Neural progenitor cell (in vitro differentiated cells): ENCODE data around the gene APOL3. TPM values are rescaled to one million over a fixed set of nuclear protein-coding genes. Genes with fewer than 3 reads are reported as not detected.
"Not testable (repeated sequence)": the region's sequence is repeated elsewhere in the genome, so short reads cannot be mapped to it uniquely, and the experiment has no call there.

Experiments
- DNase-seq: peaks from one replicate; pipeline ENCODE4 v3.0.0-alpha.2; 2016; ENCODE audit warnings: low spot score
- H2AFZ ChIP-seq: fragments of 200-600 bp; sonication (generic); replicated peaks from 2 replicates; pipeline ENCODE4 v1.6.1; 2016; ENCODE audit warnings: antibody characterized with exemption
- H3F3A ChIP-seq: fragments of 200-600 bp; sonication (generic); 2 replicates; pipeline ENCODE4 v1.6.1; 2016; ENCODE audit warnings: antibody characterized with exemption, low read depth
- H3K27ac ChIP-seq: fragments of 200-600 bp; sonication (generic); 2 replicates; pipeline ENCODE4 v1.5.1; 2016; ENCODE audit warnings: mild to moderate bottlenecking
- H3K27me3 ChIP-seq: fragments of 200-600 bp; sonication (generic); 2 replicates; pipeline ENCODE4 v1.6.1; 2016; ENCODE audit warnings: mild to moderate bottlenecking, moderate library complexity
- H3K36me3 ChIP-seq: fragments of 200-600 bp; sonication (generic); 2 replicates; pipeline ENCODE4 v1.5.1; 2016
- H3K4me1 ChIP-seq: fragments of 200-600 bp; sonication (generic); 2 replicates; pipeline ENCODE4 v1.6.1; 2016; ENCODE audit warnings: mixed run types
- H3K4me2 ChIP-seq: fragments of 200-600 bp; sonication (generic); 2 replicates; pipeline ENCODE4 v1.6.1; 2016
- H3K4me3 ChIP-seq: fragments of 200-600 bp; sonication (generic); 2 replicates; pipeline ENCODE4 v1.5.1; 2016
- H3K79me2 ChIP-seq: fragments of 200-600 bp; sonication (generic); 2 replicates; pipeline ENCODE4 v1.6.1; 2016; ENCODE audit warnings: low read depth
- H3K9ac ChIP-seq: fragments of 200-600 bp; sonication (generic); 2 replicates; pipeline ENCODE4 v1.6.1; 2016
- H3K9me3 ChIP-seq: fragments of 200-600 bp; sonication (generic); 2 replicates; pipeline ENCODE4 v1.5.1; 2016; ENCODE audit warnings: low read depth
- H4K20me1 ChIP-seq: fragments of 200-600 bp; sonication (generic); 2 replicates; pipeline ENCODE4 v1.6.1; 2016; ENCODE audit warnings: low read depth
- H3K27ac Mint-ChIP-seq: 3 replicates; pipeline ENCODE4 v1.8.0; 2021; ENCODE audit warnings: mixed read lengths
- H3K27me3 Mint-ChIP-seq: 2 replicates; pipeline ENCODE4 v1.8.0; 2022; ENCODE audit warnings: low read depth, mild to moderate bottlenecking, inconsistent platforms, moderate library complexity, mixed read lengths; ENCODE audit not compliant: insufficient read depth
- H3K36me3 Mint-ChIP-seq: 3 replicates; pipeline ENCODE4 v1.8.0; 2021; ENCODE audit warnings: mixed read lengths
- H3K4me1 Mint-ChIP-seq: 3 replicates; pipeline ENCODE4 v1.8.0; 2021; ENCODE audit warnings: mixed read lengths
- H3K4me3 Mint-ChIP-seq: 3 replicates; pipeline ENCODE4 v1.8.0; 2021; ENCODE audit warnings: mild to moderate bottlenecking, moderate library complexity, mixed read lengths
- H3K9me3 Mint-ChIP-seq: 3 replicates; pipeline ENCODE4 v1.8.0; 2020; ENCODE audit warnings: mixed read lengths
- EZH2 ChIP-seq: fragments of 200-600 bp; sonication (generic); IDR thresholded peaks from 2 replicates; pipeline ENCODE4 v1.6.1; 2017; ENCODE audit warnings: antibody characterized with exemption, mild to moderate bottlenecking, moderate library complexity
- EZH2phosphoT487 ChIP-seq: fragments of 200-600 bp; sonication (generic); IDR thresholded peaks from 2 replicates; pipeline ENCODE4 v1.6.1; 2017; ENCODE audit warnings: antibody characterized with exemption
- total RNA-seq: library from RNA; depleted of rRNA; stranded (reverse); fragments of >200 nt; gene quantifications from 2 replicates; pipeline ENCODE4 v1.2.3, GENCODE V29; 2015; ENCODE audit warnings: low replicate concordance
- TF ChIP-seq, protein P1 (sequence below): fragments of 200-600 bp; sonication (generic); IDR thresholded peaks from 2 replicates; pipeline ENCODE4 v1.5.1; 2017; ENCODE audit warnings: antibody characterized with exemption, mild to moderate bottlenecking

Gene APOL3
- total RNA-seq, 1 donor from 2014 or later = not detected

DNA sequence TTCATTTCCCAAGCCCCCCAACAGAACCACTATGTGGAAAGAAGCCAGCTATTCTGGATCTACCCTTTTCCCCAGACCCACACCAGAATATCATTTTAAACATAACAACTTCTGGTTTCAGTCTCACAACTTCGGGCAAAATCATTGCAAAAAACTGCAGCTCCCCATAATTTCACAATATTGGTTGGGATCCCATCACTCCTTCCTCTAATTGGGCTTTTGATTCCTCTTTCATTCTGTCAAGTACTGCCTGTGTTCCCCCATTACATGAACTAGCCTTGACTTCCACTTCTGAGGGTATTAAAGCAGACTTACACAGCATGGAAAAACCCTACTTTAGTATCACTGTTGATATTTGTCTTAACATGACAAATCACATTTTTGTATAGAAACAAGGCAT is 4.1 kb upstream of the APOL3 start:
- no peak for DNase-seq
- no peaks in the 10 kb centered on the region for H3K36me3 ChIP-seq
- peaks cover 4% of the 10 kb centered on the region for H3K9me3 Mint-ChIP-seq
- H3K79me2 ChIP-seq = no peaks in the 10 kb centered on the region
- no peak overlapping the region for H3K9ac ChIP-seq
- H3K4me1 ChIP-seq = no peaks in the 10 kb centered on the region
- no peaks in the 10 kb centered on the region for H3K36me3 Mint-ChIP-seq
- no peaks in the 10 kb centered on the region for H4K20me1 ChIP-seq
- peaks cover 6% of the 10 kb centered on the region for H3K27me3 Mint-ChIP-seq
- no peaks in the 10 kb centered on the region for H3K27me3 ChIP-seq
- TF ChIP-seq EZH2phosphoT487 = no peak
- TF ChIP-seq EZH2 = no peak
- TF ChIP-seq, protein P1, sequence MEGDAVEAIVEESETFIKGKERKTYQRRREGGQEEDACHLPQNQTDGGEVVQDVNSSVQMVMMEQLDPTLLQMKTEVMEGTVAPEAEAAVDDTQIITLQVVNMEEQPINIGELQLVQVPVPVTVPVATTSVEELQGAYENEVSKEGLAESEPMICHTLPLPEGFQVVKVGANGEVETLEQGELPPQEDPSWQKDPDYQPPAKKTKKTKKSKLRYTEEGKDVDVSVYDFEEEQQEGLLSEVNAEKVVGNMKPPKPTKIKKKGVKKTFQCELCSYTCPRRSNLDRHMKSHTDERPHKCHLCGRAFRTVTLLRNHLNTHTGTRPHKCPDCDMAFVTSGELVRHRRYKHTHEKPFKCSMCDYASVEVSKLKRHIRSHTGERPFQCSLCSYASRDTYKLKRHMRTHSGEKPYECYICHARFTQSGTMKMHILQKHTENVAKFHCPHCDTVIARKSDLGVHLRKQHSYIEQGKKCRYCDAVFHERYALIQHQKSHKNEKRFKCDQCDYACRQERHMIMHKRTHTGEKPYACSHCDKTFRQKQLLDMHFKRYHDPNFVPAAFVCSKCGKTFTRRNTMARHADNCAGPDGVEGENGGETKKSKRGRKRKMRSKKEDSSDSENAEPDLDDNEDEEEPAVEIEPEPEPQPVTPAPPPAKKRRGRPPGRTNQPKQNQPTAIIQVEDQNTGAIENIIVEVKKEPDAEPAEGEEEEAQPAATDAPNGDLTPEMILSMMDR = no peak
- no peak overlapping the region for H3K27ac ChIP-seq
- H3K27ac Mint-ChIP-seq = no peak overlapping the region
- H2AFZ ChIP-seq = no peak overlapping the region
- H3F3A ChIP-seq = no peaks in the 10 kb centered on the region
- no peaks in the 10 kb centered on the region for H3K9me3 ChIP-seq
- H3K4me3 ChIP-seq = no peak overlapping the region
- peaks cover 11% of the 10 kb centered on the region for H3K4me1 Mint-ChIP-seq
- no peak overlapping the region for H3K4me2 ChIP-seq
- no peak overlapping the region for H3K4me3 Mint-ChIP-seq

DNA sequence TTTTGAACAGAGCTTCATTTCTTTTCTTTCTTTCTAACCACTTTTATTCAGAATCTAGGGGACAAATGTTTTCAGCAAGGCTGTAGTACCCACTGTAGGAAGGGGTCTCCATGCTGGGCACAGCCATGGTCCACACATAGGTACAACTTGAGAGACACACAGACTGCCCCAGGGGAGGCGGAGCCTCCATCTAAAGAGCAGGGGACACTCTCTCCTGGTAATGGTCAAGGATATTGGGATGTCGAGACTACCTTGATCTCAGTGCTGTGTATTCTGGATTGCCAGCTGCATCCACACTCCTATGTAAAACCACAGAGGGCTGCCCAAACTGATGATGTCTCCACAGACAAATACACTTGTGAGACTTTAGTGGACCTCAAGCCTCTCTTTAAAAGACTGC is 2.9 kb upstream of the APOL3 start:
- Histone ChIP-seq H4K20me1 (no peaks in the 10 kb centered on the region), H3K79me2 (no peaks in the 10 kb centered on the region), H3K4me1 (no peaks in the 10 kb centered on the region), H3K36me3 (no peaks in the 10 kb centered on the region), H2AFZ (no peak overlapping the region), H3K9me3 (no peaks in the 10 kb centered on the region), H3K27me3 (no peaks in the 10 kb centered on the region), H3K9ac (no peak overlapping the region), H3K27ac (no peak overlapping the region), H3F3A (no peaks in the 10 kb centered on the region), H3K4me2 (no peak overlapping the region), H3K4me3 (no peak overlapping the region)
- no peak overlapping the region for H3K27ac Mint-ChIP-seq
- no peaks in the 10 kb centered on the region for H3K36me3 Mint-ChIP-seq
- no peaks in the 10 kb centered on the region for H3K9me3 Mint-ChIP-seq
- TF ChIP-seq EZH2 (no peak), EZH2phosphoT487 (no peak)
- TF ChIP-seq, protein P1 = no peak
- no peak for DNase-seq
- peaks cover 23% of the 10 kb centered on the region for H3K4me1 Mint-ChIP-seq
- H3K27me3 Mint-ChIP-seq = peaks cover 6% of the 10 kb centered on the region
- H3K4me3 Mint-ChIP-seq = no peak overlapping the region

DNA sequence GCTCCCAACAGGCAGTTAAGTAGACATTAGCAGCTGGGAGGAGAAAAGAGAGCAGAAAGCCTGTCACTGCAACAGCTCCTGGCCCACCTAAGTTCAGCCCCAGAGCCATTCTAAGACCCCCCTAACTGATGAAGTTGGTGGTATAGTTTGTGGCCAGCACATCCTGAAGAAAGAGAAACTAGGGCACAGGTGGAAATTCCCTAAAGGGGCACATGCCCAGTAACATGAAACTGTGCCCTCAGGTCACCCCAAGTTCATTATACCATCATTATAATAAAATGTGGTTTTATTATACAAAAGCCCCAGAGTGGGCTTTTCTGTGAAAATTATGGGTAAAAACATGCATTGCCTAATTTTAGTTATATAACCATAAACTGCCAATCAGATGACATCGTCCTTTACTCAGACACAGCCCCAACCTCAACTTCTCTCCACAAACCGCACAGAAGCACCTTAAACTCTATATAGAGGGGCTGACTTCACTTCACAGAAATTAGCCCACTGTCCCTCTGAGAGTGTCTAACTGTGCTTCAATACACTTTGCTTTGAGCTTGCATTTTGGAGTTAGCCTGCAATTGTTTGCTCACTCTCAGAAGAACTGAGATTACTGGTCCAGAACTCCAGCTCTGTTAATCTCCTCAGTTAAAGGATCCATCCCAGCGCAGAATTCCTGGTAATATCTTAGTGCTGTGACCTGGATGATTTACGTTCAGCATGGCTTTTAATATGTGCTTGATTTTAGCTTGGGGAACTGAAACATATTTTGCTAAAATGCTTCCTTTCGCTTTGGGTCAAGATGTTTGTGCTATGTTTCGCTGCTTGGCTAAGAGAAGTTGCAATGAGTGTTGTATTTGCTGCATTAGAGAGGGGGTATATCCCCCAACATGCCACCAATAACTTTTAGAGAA is 1.8 kb upstream of the APOL3 start:
- Histone ChIP-seq H3K27ac (no peak overlapping the region), H3K9me3 (no peaks in the 10 kb centered on the region), H2AFZ (no peak overlapping the region), H3K36me3 (no peaks in the 10 kb centered on the region), H3K4me3 (no peak overlapping the region), H3K9ac (no peak overlapping the region), H3F3A (no peaks in the 10 kb centered on the region), H3K79me2 (no peaks in the 10 kb centered on the region), H3K27me3 (no peaks in the 10 kb centered on the region), H3K4me1 (no peaks in the 10 kb centered on the region), H3K4me2 (no peak overlapping the region), H4K20me1 (no peaks in the 10 kb centered on the region)
- peaks cover 27% of the 10 kb centered on the region for H3K4me1 Mint-ChIP-seq
- no peak for DNase-seq
- peaks cover 6% of the 10 kb centered on the region for H3K27me3 Mint-ChIP-seq
- H3K27ac Mint-ChIP-seq = peak overlapping the region; percentile 72
- H3K9me3 Mint-ChIP-seq = no peaks in the 10 kb centered on the region
- no peak overlapping the region for H3K4me3 Mint-ChIP-seq
- H3K36me3 Mint-ChIP-seq = no peaks in the 10 kb centered on the region
- TF ChIP-seq EZH2phosphoT487 = no peak
- TF ChIP-seq, protein P1 = no peak
- no peak for TF ChIP-seq EZH2

DNA sequence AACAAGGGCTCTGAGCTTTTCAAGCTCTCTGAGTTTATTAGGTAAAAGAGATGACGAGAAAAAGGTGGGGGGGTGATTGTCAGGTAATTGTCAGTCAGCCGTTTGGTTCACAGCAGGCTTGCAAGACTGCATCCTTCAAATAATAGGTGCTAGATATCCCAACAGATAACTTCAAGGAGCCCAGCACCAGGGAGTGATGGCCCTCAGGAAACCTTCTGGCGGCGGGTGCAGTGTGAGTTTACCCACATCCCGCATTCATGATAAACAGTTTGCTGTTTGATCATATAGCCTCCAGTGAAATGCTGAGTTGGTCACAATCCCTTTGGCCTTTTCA is 1.2 kb upstream of the APOL3 start:
- not testable (repeated sequence) for H3K79me2 ChIP-seq, H2AFZ ChIP-seq, H3K4me2 ChIP-seq, H3K36me3 ChIP-seq, H3K4me1 ChIP-seq, H3K27ac ChIP-seq, H3K27me3 Mint-ChIP-seq, H3K9me3 Mint-ChIP-seq, H4K20me1 ChIP-seq, H3K27ac Mint-ChIP-seq, H3K9ac ChIP-seq, H3K4me3 ChIP-seq, H3F3A ChIP-seq, H3K36me3 Mint-ChIP-seq, H3K9me3 ChIP-seq, DNase-seq, H3K4me3 Mint-ChIP-seq, H3K27me3 ChIP-seq
- H3K4me1 Mint-ChIP-seq = peaks cover 33% of the 10 kb centered on the region
